HepG2 (cell line): ENCODE measurements around the gene RPS6KB2. TPM values are rescaled to one million over a fixed set of nuclear protein-coding genes. Genes with fewer than 3 reads are reported as not detected.
A peak's percentile ranks its signal among the peaks of the same experiment; 100 is the strongest.

Experiments
- ATAC-seq: fragments of 200-7000 bp; cut with Tn5 transposase; 3 replicates; pipeline ENCODE4 v1.9.1; 2020; ENCODE audit warnings: mild to moderate bottlenecking, moderate library complexity
- BruUV-seq: library from RNA; stranded (reverse); fragments of 400-500 nt; replicated peaks from 2 replicates; lab custom pipeline; 2021; lab: Mats Ljungman, UMichigan
- CTCF ChIA-PET: fragments of 300-600 bp; formaldehyde crosslinking; extraction: SDS; loops from one replicate; lab custom pipeline; 2021; ENCODE audit warnings: low total read pairs, inconsistent platforms, low intra/inter-chr PET ratio; lab: Yijun Ruan, JAX
- POLR2A ChIA-PET: fragments of 350-600 bp; sonication (Branson Sonifier 250); formaldehyde crosslinking; loops from one replicate; lab custom pipeline; 2020; ENCODE audit warnings: antibody characterized with exemption, inconsistent platforms; lab: Yijun Ruan, JAX
- DNase-seq: peaks from one replicate; pipeline ENCODE4 v3.0.0-alpha.2; 2015; ENCODE audit warnings: low spot score
- FAIRE-seq: peaks from 3 replicates; lab custom pipeline; 2011; peaks lifted over from hg19 to GRCh38; lab: Jason Lieb, UNC
- H2AFZ ChIP-seq: one replicate; pipeline ENCODE4 v1.6.1; 2011; ENCODE audit warnings: low read length, inconsistent platforms
- H3K27ac ChIP-seq: fragments of 300-600 bp; 3 replicates; pipeline ENCODE4 v1.8.0; 2011; ENCODE audit warnings: mixed run types, mild to moderate bottlenecking, mixed read lengths, low read length, inconsistent platforms; ENCODE audit not compliant: insufficient read depth; ENCODE audit errors: extremely low read length
- H3K27me3 ChIP-seq, 2 experiments: fragments of 200-600 bp in 1 of 2; 2 replicates in 1 of 2; 3 replicates in 1 of 2; pipeline versions ENCODE4 v1.6.0 to v1.8.0; 2011; ENCODE audit warnings: low read length in 2 of 2, mild to moderate bottlenecking in 2 of 2, moderate library complexity in 2 of 2, inconsistent platforms in 1 of 2; ENCODE audit not compliant: insufficient read depth in 2 of 2, control insufficient read depth in 1 of 2
- H3K36me3 ChIP-seq, 2 experiments: fragments of 200-600 bp in 1 of 2; replicated peaks in 1 of 2; 2 replicates in 1 of 2; 3 replicates in 1 of 2; pipeline versions ENCODE4 v1.5.1 to v1.8.0; 2011; ENCODE audit warnings: low read length in 2 of 2, inconsistent platforms in 1 of 2; ENCODE audit not compliant: insufficient read depth in 2 of 2, control insufficient read depth in 1 of 2
- H3K4me1 ChIP-seq: 2 replicates; pipeline ENCODE4 v1.5.1; 2012; ENCODE audit warnings: low read length, inconsistent platforms; ENCODE audit not compliant: insufficient read depth
- H3K4me2 ChIP-seq: 2 replicates; pipeline ENCODE4 v1.6.0; 2011; ENCODE audit warnings: low read depth, low read length, inconsistent platforms
- H3K4me3 ChIP-seq, 3 experiments: fragments of 200-600 bp in 1 of 3; sonication (generic), shearing (Covaris generic) in 1 of 3; replicated peaks in 1 of 3; 2 replicates each; pipeline ENCODE4 v1.5.1; 2011 to 2016; ENCODE audit warnings: low read length in 3 of 3, inconsistent platforms in 2 of 3, low read depth in 2 of 3, mild to moderate bottlenecking in 2 of 3, control low read depth in 1 of 3, mixed read lengths in 1 of 3; ENCODE audit not compliant: insufficient read depth in 1 of 3
- H3K79me2 ChIP-seq: one replicate; pipeline ENCODE4 v1.6.1; 2011; ENCODE audit warnings: low read length, inconsistent platforms; ENCODE audit not compliant: insufficient read depth
- H3K9ac ChIP-seq: 2 replicates; pipeline ENCODE4 v1.6.0; 2011; ENCODE audit warnings: mild to moderate bottlenecking, low read depth, low read length, inconsistent platforms; ENCODE audit not compliant: insufficient read depth
- H3K9me3 ChIP-seq: 2 replicates; pipeline ENCODE4 v1.5.1; 2012; ENCODE audit warnings: mild to moderate bottlenecking, low read length
- H4K20me1 ChIP-seq: 2 replicates; pipeline ENCODE4 v1.6.0; 2011; ENCODE audit warnings: inconsistent platforms, mild to moderate bottlenecking, low read length, moderate library complexity; ENCODE audit not compliant: insufficient read depth
- AGO2 ChIP-seq: fragments of 200-400 bp; formaldehyde crosslinking; optimal IDR thresholded peaks from 2 replicates; pipeline ENCODE3; 2017; ENCODE audit warnings: mild to moderate bottlenecking, low read depth, low read length, moderate library complexity
- CAMTA2 ChIP-seq: sonication (generic); formaldehyde crosslinking; IDR thresholded peaks from 2 replicates; pipeline ENCODE4 v1.4.0; 2020; ENCODE audit warnings: mild to moderate bottlenecking, missing genetic modification reagents, borderline replicate concordance
- NCOR1 ChIP-seq: fragments of 200-600 bp; sonication (generic); IDR thresholded peaks from 2 replicates; pipeline ENCODE4 v1.7.0; 2017; ENCODE audit warnings: antibody characterized with exemption, low read length, borderline replicate concordance
- POGZ ChIP-seq: sonication (generic); formaldehyde crosslinking; IDR thresholded peaks from 2 replicates; pipeline ENCODE4 v1.4.0; 2020; ENCODE audit warnings: mild to moderate bottlenecking, missing genetic modification reagents
- SUZ12 ChIP-seq: fragments of 150-350 bp; IDR thresholded peaks from 2 replicates; pipeline ENCODE4 v1.6.1; 2014; ENCODE audit warnings: low read depth, low read length
- ZNF44 ChIP-seq: sonication (generic); formaldehyde crosslinking; IDR thresholded peaks from 2 replicates; pipeline ENCODE4 v1.5.1; 2020; ENCODE audit warnings: mild to moderate bottlenecking, missing genetic modification reagents
- ZNF773 ChIP-seq: sonication (generic); formaldehyde crosslinking; IDR thresholded peaks from 2 replicates; pipeline ENCODE4 v1.4.0; 2020; ENCODE audit warnings: missing genetic modification reagents, borderline replicate concordance
- WGBS: methylation state at CpG from one replicate; pipeline ENCODE4 v1.1.6; 2017; ENCODE audit warnings: low lambda C conversion rate; 5-methylcytosine and 5-hydroxymethylcytosine counted together
- in situ Hi-C: cut with HindIII; loops from 2 replicates; pipeline ENCODE4 v1.10.0; 2017; ENCODE audit warnings: low pct_unique_long_range_greater_than_20kb; ENCODE audit not compliant: extremely low pct_ligation_motif_present
- intact Hi-C: fragments of 100-400 bp; cut with micrococcal nuclease; formaldehyde crosslinking; loops from one replicate; pipeline ENCODE4 v1.10.0; 2022; ENCODE audit not compliant: unreplicated experiment
- polyA plus RNA-seq, 8 experiments: library from polyadenylated mRNA; depleted of rRNA in 3 of 8; stranded (reverse) in 7 of 8; unstranded in 1 of 8; fragments of >200 nt; fragmentation: Illumina TruSeq in 4 of 8; extraction: Trizol in 4 of 8; gene quantifications; 2 replicates each; pipeline versions ENCODE4 v1.2.1 to v1.2.3, GENCODE V29; 2011 to 2016; ENCODE audit warnings: low read depth in 4 of 8, missing spikeins in 1 of 8, mixed read lengths in 1 of 8; ENCODE audit not compliant: insufficient read depth in 1 of 8
- total RNA-seq, 5 experiments: library from RNA; depleted of rRNA; stranded (reverse); fragments of >200 nt; fragmentation: Illumina TruSeq; extraction: Trizol; gene quantifications; 2 replicates each; pipeline ENCODE4 v1.2.3, GENCODE V29; 2016; ENCODE audit warnings: low read depth in 1 of 5
- TF ChIP-seq, protein P1 (sequence below): IDR thresholded peaks from 2 replicates; pipeline ENCODE4 v1.6.1; 2016; ENCODE audit warnings: low read depth

RPS6KB2 gene
- total and polyA plus RNA-seq, 2 of the 13 experiments (the other 11 are each of a cell fraction or from before 2014, with no cell fraction given), result 52.9 to 54.8 TPM

DNA sequence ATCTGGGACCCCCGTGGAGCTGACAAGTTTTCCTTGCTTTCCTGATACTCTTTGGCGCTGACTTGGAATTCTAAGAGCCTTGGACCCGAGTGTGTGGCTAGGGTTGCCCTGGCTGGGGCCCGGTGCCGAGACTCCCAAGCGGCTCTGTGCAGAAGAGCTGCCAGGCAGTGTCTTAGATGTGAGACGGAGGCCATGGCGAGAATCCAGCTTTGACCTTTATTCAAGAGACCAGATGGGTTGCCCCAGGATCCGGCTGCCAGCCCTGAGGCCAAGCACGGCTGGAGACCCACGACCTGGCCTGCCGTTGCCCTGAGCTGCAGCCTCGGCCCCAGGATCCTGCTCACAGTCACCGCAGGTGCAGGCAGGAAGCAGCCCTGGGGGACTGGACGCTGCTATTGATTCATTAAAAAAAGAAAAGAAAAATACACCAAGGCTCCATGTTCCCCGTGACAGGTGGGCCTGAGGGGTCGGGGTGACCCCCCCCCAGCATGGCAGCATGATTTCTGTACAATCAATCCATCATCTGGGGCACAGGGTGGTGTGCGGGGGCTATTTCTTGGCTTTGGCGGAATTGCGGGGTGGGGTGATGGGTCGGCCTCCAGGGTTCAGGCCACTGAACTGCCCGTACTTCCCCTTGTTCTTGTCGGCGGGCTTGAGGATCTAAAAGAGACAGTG lies 30.2 kb upstream of the RPS6KB2 start:
- Histone ChIP-seq H3K4me2 (no peak overlapping the region), H3K9me3 (no peaks in the 10 kb centered on the region), H3K4me1 (peaks cover 30% of the 10 kb centered on the region), H4K20me1 (peaks cover 3% of the 10 kb centered on the region; the same call in 1 of the 2 replicates), H3K36me3 (peaks cover 19 to 27% of the 10 kb centered on the region in 2 experiments; a peak in 4 of 5 replicates), H3K27me3 (no peaks in the 10 kb centered on the region), H3K27ac (no peak overlapping the region), H3K9ac (no peak overlapping the region), H3K4me3 (no peak overlapping the region), H3K79me2 (peaks cover 14% of the 10 kb centered on the region), H2AFZ (no peak overlapping the region)
- CTCF ChIA-PET, result no interaction called here
- no peak for TF ChIP-seq NCOR1
- no peak for TF ChIP-seq POGZ (CRISPR knock-in tag)
- TF ChIP-seq CAMTA2 (CRISPR knock-in tag), result no peak
- TF ChIP-seq SUZ12, result no peak
- no peak for TF ChIP-seq ZNF44 (CRISPR knock-in tag)
- no peak for TF ChIP-seq ZNF773 (CRISPR knock-in tag)
- TF ChIP-seq, protein P1, sequence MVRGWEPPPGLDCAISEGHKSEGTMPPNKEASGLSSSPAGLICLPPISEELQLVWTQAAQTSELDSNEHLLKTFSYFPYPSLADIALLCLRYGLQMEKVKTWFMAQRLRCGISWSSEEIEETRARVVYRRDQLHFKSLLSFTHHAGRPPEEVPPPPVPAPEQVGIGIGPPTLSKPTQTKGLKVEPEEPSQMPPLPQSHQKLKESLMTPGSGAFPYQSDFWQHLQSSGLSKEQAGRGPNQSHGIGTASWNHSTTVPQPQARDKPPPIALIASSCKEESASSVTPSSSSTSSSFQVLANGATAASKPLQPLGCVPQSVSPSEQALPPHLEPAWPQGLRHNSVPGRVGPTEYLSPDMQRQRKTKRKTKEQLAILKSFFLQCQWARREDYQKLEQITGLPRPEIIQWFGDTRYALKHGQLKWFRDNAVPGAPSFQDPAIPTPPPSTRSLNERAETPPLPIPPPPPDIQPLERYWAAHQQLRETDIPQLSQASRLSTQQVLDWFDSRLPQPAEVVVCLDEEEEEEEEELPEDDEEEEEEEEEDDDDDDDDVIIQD (CRISPR knock-in tag), result no peak
- peak; percentile 15 for TF ChIP-seq AGO2
- POLR2A ChIA-PET, result interaction anchor here (1.6 kb wide), 1 partner anchor 23 kb away, joined by 6 read pairs; no protein-coding TSS in a partner anchor
- ATAC-seq, result no peak
- BruUV-seq, result no TSS peak
- 96% methylated on average over 17 of the region's 24 CpGs for WGBS
- FAIRE-seq, result no peak
- no peak for DNase-seq
- intact Hi-C loops, result no loop called here
- in situ Hi-C loops, result no loop called here
